HCT116 (cell line): Measurements from ENCODE around the gene IQCM. TPM values are rescaled to one million over a fixed set of nuclear protein-coding genes. Genes with fewer than 3 reads are reported as not detected.

Experiments used
- ATAC-seq: fragments of 200-7000 bp; cut with Tn5 transposase; 2 replicates; pipeline ENCODE4 v1.9.1; 2020; ENCODE audit warnings: mild to moderate bottlenecking, moderate library complexity
- BruUV-seq: library from RNA; stranded (reverse); fragments of 400-500 nt; replicated peaks from 2 replicates; lab custom pipeline; 2021; lab: Mats Ljungman, UMichigan
- CTCF ChIA-PET: fragments of 300-600 bp; sonication (Branson Sonifier 250); formaldehyde crosslinking; loops from one replicate; lab custom pipeline; 2021; ENCODE audit warnings: antibody characterized with exemption; lab: Charles Lee
- POLR2A ChIA-PET: fragments of 300-600, 350-600 bp; sonication (Branson Sonifier 250); formaldehyde crosslinking; loops from one replicate; lab custom pipeline; 2021; ENCODE audit warnings: antibody characterized with exemption; lab: Charles Lee
- RAD21 ChIA-PET, 2 experiments: fragments of 300-600 bp; sonication (Branson Sonifier 250); formaldehyde crosslinking; loops; one replicate each; lab custom pipeline; 2023; ENCODE audit warnings: low total read pairs in 2 of 2; ENCODE audit not compliant: uncharacterized antibody in 2 of 2, unreplicated experiment in 2 of 2, low non-redundant PET in 1 of 2; lab: Charles Lee
- DNase-seq: peaks from one replicate; pipeline ENCODE4 v3.0.0-alpha.2; 2010; ENCODE audit warnings: low read depth, low spot score
- H2AFZ ChIP-seq: fragments of 200-600 bp; shearing (Covaris generic), sonication (generic); 2 replicates; pipeline ENCODE4 v1.6.1; 2017; ENCODE audit warnings: low read depth, mixed run types, mixed read lengths, antibody characterized with exemption, low read length; ENCODE audit not compliant: poor library complexity, severe bottlenecking
- H3K27ac ChIP-seq: 2 replicates; pipeline ENCODE4 v1.5.1; 2012; ENCODE audit warnings: low read depth, low read length
- H3K27me3 ChIP-seq: fragments of 200-600 bp; sonication (generic); 2 replicates; pipeline ENCODE4 v1.6.1; 2016; ENCODE audit warnings: mixed run types, low read length, mixed read lengths; ENCODE audit not compliant: insufficient read depth
- H3K36me3 ChIP-seq, 2 experiments: fragments of 200-500 bp in 1 of 2; fragments of 200-600 bp in 1 of 2; sonication (Bioruptor generic) in 1 of 2; sonication (generic) in 1 of 2; 2 replicates each; pipeline versions ENCODE4 v1.5.1 to v1.6.1; 2014 to 2016; ENCODE audit warnings: low read length in 2 of 2, inconsistent platforms in 1 of 2, mixed read lengths in 1 of 2, mixed run types in 1 of 2; ENCODE audit not compliant: insufficient read depth in 2 of 2, control insufficient read depth in 1 of 2
- H3K4me1 ChIP-seq, 2 experiments: fragments of 200-600 bp in 1 of 2; sonication (generic) in 1 of 2; 2 replicates each; pipeline versions ENCODE4 v1.5.1 to v1.6.1; 2012 to 2017; ENCODE audit warnings: low read length in 2 of 2, inconsistent platforms in 1 of 2, mild to moderate bottlenecking in 1 of 2, mixed read lengths in 1 of 2, mixed run types in 1 of 2, moderate library complexity in 1 of 2; ENCODE audit not compliant: insufficient read depth in 2 of 2, control insufficient read depth in 1 of 2
- H3K4me2 ChIP-seq: fragments of 200-600 bp; sonication (generic); 2 replicates; pipeline ENCODE4 v1.6.1; 2017; ENCODE audit warnings: mixed run types, low read length, mixed read lengths
- H3K4me3 ChIP-seq, 2 experiments: fragments of 200-600 bp in 1 of 2; sonication (generic) in 1 of 2; replicated peaks in 1 of 2; 2 replicates each; pipeline ENCODE4 v1.5.1; 2011 to 2016; ENCODE audit warnings: low read length in 2 of 2, control low read depth in 1 of 2, low read depth in 1 of 2, mild to moderate bottlenecking in 1 of 2, mixed read lengths in 1 of 2, mixed run types in 1 of 2
- H3K79me2 ChIP-seq: fragments of 200-600 bp; sonication (generic); 2 replicates; pipeline ENCODE4 v1.6.1; 2017; ENCODE audit warnings: mild to moderate bottlenecking, mixed run types, low read length, moderate library complexity, mixed read lengths; ENCODE audit not compliant: insufficient read depth
- H3K9ac ChIP-seq: fragments of 200-600 bp; sonication (generic); 2 replicates; pipeline ENCODE4 v1.6.1; 2016; ENCODE audit warnings: low read length, mixed read lengths
- H3K9me2 ChIP-seq: fragments of 200-600 bp; sonication (generic), shearing (Covaris generic); 2 replicates; pipeline ENCODE4 v1.6.1; 2017; ENCODE audit warnings: mixed run types, mild to moderate bottlenecking, moderate library complexity; ENCODE audit not compliant: insufficient read depth
- H3K9me3 ChIP-seq, 2 experiments: fragments of 200-500 bp in 1 of 2; fragments of 200-600 bp in 1 of 2; sonication (Bioruptor generic) in 1 of 2; sonication (generic) in 1 of 2; 2 replicates each; pipeline ENCODE4 v1.6.1; 2014 to 2017; ENCODE audit warnings: low read length in 2 of 2, mixed read lengths in 2 of 2, inconsistent platforms in 1 of 2, low read depth in 1 of 2, mild to moderate bottlenecking in 1 of 2, mixed run types in 1 of 2, moderate library complexity in 1 of 2; ENCODE audit not compliant: control insufficient read depth in 1 of 2, insufficient read depth in 1 of 2
- H4K20me1 ChIP-seq: fragments of 200-600 bp; sonication (generic), shearing (Covaris generic); 2 replicates; pipeline ENCODE4 v1.6.1; 2017; ENCODE audit warnings: mixed run types, mild to moderate bottlenecking, moderate library complexity; ENCODE audit not compliant: insufficient read depth
- CBX3 ChIP-seq: IDR thresholded peaks from 2 replicates; pipeline ENCODE4 v1.6.1; 2012; ENCODE audit warnings: low read depth
- CEBPB ChIP-seq: IDR thresholded peaks from 2 replicates; pipeline ENCODE4 v1.6.1; 2012; ENCODE audit warnings: low read depth
- CTCF ChIP-seq, 3 experiments: fragments of 200-600 bp in 1 of 3; sonication (generic) in 1 of 3; IDR thresholded peaks in 2 of 3; conservative IDR thresholded peaks in 1 of 3; 2 replicates each; pipeline ENCODE4 v1.5.1; 2012 to 2017; ENCODE audit warnings: low read depth in 2 of 3, low read length in 2 of 3, antibody characterized with exemption in 1 of 3, borderline replicate concordance in 1 of 3, control low read depth in 1 of 3, mild to moderate bottlenecking in 1 of 3, mixed read lengths in 1 of 3, mixed run types in 1 of 3, moderate library complexity in 1 of 3; ENCODE audit not compliant: insufficient read depth in 1 of 3
- EGR1 ChIP-seq: IDR thresholded peaks from 2 replicates; pipeline ENCODE4 v1.6.1; 2012; ENCODE audit warnings: low read depth
- ELF1 ChIP-seq: IDR thresholded peaks from 2 replicates; pipeline ENCODE4 v1.6.1; 2012; ENCODE audit warnings: low read depth, borderline replicate concordance
- EZH2 ChIP-seq: fragments of 200-600 bp; sonication (generic); IDR thresholded peaks from 2 replicates; pipeline ENCODE4 v1.6.1; 2017; ENCODE audit warnings: antibody characterized with exemption, mixed run types
- EZH2phosphoT487 ChIP-seq: fragments of 200-600 bp; IDR thresholded peaks from 2 replicates; pipeline ENCODE4 v1.6.1; 2018; ENCODE audit warnings: antibody characterized with exemption, borderline replicate concordance
- JUND ChIP-seq: IDR thresholded peaks from 2 replicates; pipeline ENCODE4 v1.6.1; 2012
- MAX ChIP-seq: IDR thresholded peaks from 2 replicates; pipeline ENCODE4 v1.6.1; 2012
- POLR2A ChIP-seq: IDR thresholded peaks from 2 replicates; pipeline ENCODE4 v1.7.0; 2011; ENCODE audit warnings: borderline replicate concordance; ENCODE audit not compliant: insufficient read depth, insufficient read length; ENCODE audit errors: extremely low read depth
- POLR2AphosphoS5 ChIP-seq: IDR thresholded peaks from 2 replicates; pipeline ENCODE4 v1.6.1; 2011; ENCODE audit warnings: mild to moderate bottlenecking, low read depth, low read length, moderate library complexity
- REST ChIP-seq: IDR thresholded peaks from 2 replicates; pipeline ENCODE4 v1.6.1; 2012; ENCODE audit warnings: low read depth
- SIN3A ChIP-seq: IDR thresholded peaks from 2 replicates; pipeline ENCODE4 v1.6.1; 2012; ENCODE audit warnings: low read depth
- SRF ChIP-seq: IDR thresholded peaks from 2 replicates; pipeline ENCODE4 v1.6.1; 2012; ENCODE audit warnings: low read depth
- TCF7L2 ChIP-seq: IDR thresholded peaks from 2 replicates; pipeline ENCODE4 v1.7.0; 2011; ENCODE audit warnings: borderline replicate concordance, inconsistent platforms; ENCODE audit not compliant: insufficient read depth, insufficient read length; ENCODE audit errors: extremely low read depth
- ZFX ChIP-seq: fragments of 450-650 bp; IDR thresholded peaks from 2 replicates; pipeline ENCODE4 v1.6.1; 2017
- ZNF274 ChIP-seq: fragments of 200-500 bp; sonication (Bioruptor generic); IDR thresholded peaks from 2 replicates; pipeline ENCODE4 v1.6.1; 2014; ENCODE audit warnings: mild to moderate bottlenecking, low read depth, low read length, inconsistent platforms
- intact Hi-C: fragments of 100-400 bp; cut with micrococcal nuclease; formaldehyde crosslinking; loops from 2 replicates; pipeline ENCODE4 v1.10.0; 2022
- total RNA-seq: library from RNA; stranded (reverse); gene quantifications from one replicate; pipeline ENCODE4 v1.2.1, GENCODE V29; 2021; ENCODE audit not compliant: unreplicated experiment

The IQCM gene
- total RNA-seq, 1 experiment from 2014 or later: 0.20 TPM

- TF ChIP-seq CTCF (IDR thresholded peaks at IDR 0.05 in 2 of 3, conservative IDR thresholded peaks at IDR 0.05 in 1 of 3; ENCODE audit: borderline replicate concordance in 1 of 3, insufficient read depth in 1 of 3, low read depth in 2 of 3, low read length in 2 of 3) (no peak), TCF7L2 (peak; percentile 48), ELF1 (no peak), CBX3 (peak; percentile 78; the same call in 1 of the 2 replicates), EGR1 (no peak), MAX (no peak), ZFX (no peak), SRF (no peak), ZNF274 (no peak), EZH2 (no peak), JUND (peak; percentile 74)
These were observed 406.5 kb downstream of the IQCM start (continued) for GRCh38 chr4:149409146-149409545.

DNA sequence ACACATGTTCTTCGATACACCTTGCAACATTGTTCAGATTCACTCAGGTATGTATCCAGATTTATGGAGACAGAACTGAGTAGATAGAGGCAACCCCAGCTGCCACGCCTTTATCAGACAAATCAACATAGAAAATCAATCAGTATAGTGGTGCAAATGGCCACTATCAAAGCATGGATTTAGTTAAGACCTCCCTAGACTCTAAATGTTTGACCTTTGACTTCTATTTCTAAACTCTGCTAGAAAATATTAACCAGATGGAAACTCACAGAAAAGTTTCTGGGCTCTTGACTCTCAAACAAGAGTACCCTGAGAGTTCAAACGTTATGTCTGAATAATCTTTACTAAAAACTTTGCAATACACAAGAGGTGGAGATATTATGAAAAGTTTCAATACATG lies 411.5 kb downstream of the IQCM start:
- ChIA-PET POLR2A (no interaction called here), CTCF (no interaction called here)
- intact Hi-C loops: no loop called here

More for the DNA sequence above, 411.5 kb downstream of the IQCM start:
- Histone ChIP-seq H2AFZ (no peak overlapping the region), H3K27me3 (no peaks in the 10 kb centered on the region), H3K4me3 (no peak overlapping the region), H3K9me2 (no peaks in the 10 kb centered on the region; the same call in 1 of the 2 replicates), H3K4me2 (no peak overlapping the region), H3K9me3 (no peaks in the 10 kb centered on the region), H3K9ac (no peak overlapping the region), H3K4me1 (peaks cover 4 to 9% of the 10 kb centered on the region in 2 experiments; a peak in 3 of 4 replicates), H4K20me1 (no peaks in the 10 kb centered on the region), H3K79me2 (no peaks in the 10 kb centered on the region), H3K36me3 (no peaks in the 10 kb centered on the region), H3K27ac (no peak overlapping the region)
- ATAC-seq (no peak), DNase-seq (no peak)
- RAD21 ChIA-PET: no interaction called here
- TF ChIP-seq SIN3A (no peak), CEBPB (no peak), ZNF274 (no peak), POLR2A (no peak), EZH2phosphoT487 (no peak), CTCF (IDR thresholded peaks at IDR 0.05 in 2 of 3, conservative IDR thresholded peaks at IDR 0.05 in 1 of 3; ENCODE audit: borderline replicate concordance in 1 of 3, insufficient read depth in 1 of 3, low read depth in 2 of 3, low read length in 2 of 3) (no peak), REST (no peak), SRF (no peak), TCF7L2 (no peak), ZFX (no peak), POLR2AphosphoS5 (no peak)
- no TSS peak for BruUV-seq
